CD4-positive, CD25-positive, alpha-beta regulatory T cell (primary cell): ENCODE measurements around the gene HRNR. TPM values are rescaled to one million over a fixed set of nuclear protein-coding genes. Genes with fewer than 3 reads are reported as not detected.

Experiments
- ATAC-seq, 2 donors: fragments of 150-1000 bp; cut with Tn5 transposase; one replicate each; pipeline ENCODE4 v1.10.0; 2021; ENCODE audit warnings: low read depth in 2 of 2, moderate number of reproducible peaks in 2 of 2, moderate library complexity in 1 of 2
- DNase-seq, 3 donors: peaks; one replicate each; pipeline versions ENCODE4 v3.0.0 to v3.0.0-alpha.2; 2012 to 2022; ENCODE audit warnings: mixed read lengths in 1 of 3
- H3K27ac ChIP-seq: one replicate; pipeline ENCODE4 v1.7.0; 2013; ENCODE audit warnings: mild to moderate bottlenecking, low read length; ENCODE audit not compliant: insufficient read depth, poor library complexity, severe bottlenecking
- H3K27me3 ChIP-seq: one replicate; pipeline ENCODE4 v1.7.0; 2013; ENCODE audit warnings: low read length; ENCODE audit not compliant: control insufficient read depth, insufficient read depth
- H3K36me3 ChIP-seq: one replicate; pipeline ENCODE4 v1.7.0; 2013; ENCODE audit warnings: mild to moderate bottlenecking, low read length, moderate library complexity; ENCODE audit not compliant: control insufficient read depth, insufficient read depth
- H3K4me1 ChIP-seq: 2 replicates; pipeline ENCODE4 v1.7.0; 2013; ENCODE audit warnings: mild to moderate bottlenecking, low read length; ENCODE audit not compliant: insufficient read depth, control insufficient read depth, poor library complexity, severe bottlenecking
- H3K4me3 ChIP-seq: one replicate; pipeline ENCODE4 v1.7.0; 2013; ENCODE audit warnings: low read depth, mild to moderate bottlenecking, low read length, moderate library complexity
- H3K9me3 ChIP-seq, 2 experiments: 1 replicate in 1 of 2; 2 replicates in 1 of 2; pipeline ENCODE4 v1.7.0; 2013; ENCODE audit warnings: low read length in 2 of 2, mild to moderate bottlenecking in 1 of 2, moderate library complexity in 1 of 2; ENCODE audit not compliant: control insufficient read depth in 2 of 2
- H3K27ac Mint-ChIP-seq, 3 donors: one replicate each; pipeline ENCODE4 v1.8.0; 2020 to 2022; ENCODE audit warnings: mild to moderate bottlenecking in 3 of 3, mixed read lengths in 3 of 3, moderate library complexity in 2 of 3
- H3K27me3 Mint-ChIP-seq: one replicate; pipeline ENCODE4 v1.8.0; 2022; ENCODE audit warnings: mild to moderate bottlenecking, mixed read lengths
- H3K36me3 Mint-ChIP-seq: one replicate; pipeline ENCODE4 v1.8.0; 2020; ENCODE audit warnings: mixed read lengths
- H3K4me1 Mint-ChIP-seq, 4 donors: one replicate each; pipeline ENCODE4 v1.8.0; 2020 to 2022; ENCODE audit warnings: mixed read lengths in 4 of 4, mild to moderate bottlenecking in 1 of 4
- H3K4me3 Mint-ChIP-seq, 4 donors: one replicate each; pipeline ENCODE4 v1.8.0; 2020 to 2022; ENCODE audit warnings: mild to moderate bottlenecking in 4 of 4, mixed read lengths in 4 of 4, moderate library complexity in 3 of 4
- H3K9me3 Mint-ChIP-seq, 7 donors: one replicate each; pipeline ENCODE4 v1.8.0; 2020 to 2022; ENCODE audit warnings: mixed read lengths in 7 of 7, mild to moderate bottlenecking in 3 of 7, moderate library complexity in 2 of 7
- polyA plus RNA-seq, 4 donors: library from polyadenylated mRNA; unstranded; fragments of 300-500 nt; fragmentation: Illumina TruSeq; gene quantifications; one replicate each; pipeline ENCODE4 v1.2.3, GENCODE V29; 2021
- total RNA-seq: library from RNA; stranded (reverse); gene quantifications from one replicate; pipeline ENCODE4 v1.2.3, GENCODE V29; 2022

The HRNR gene
- total and polyA plus RNA-seq, 5 donors from 2014 or later: not detected

GRCh38 chr1:152186556-152187285 lies 37.3 kb downstream of the HRNR start:
- H3K4me1 Mint-ChIP-seq: peaks cover 6 to 12% (median 7%) of the 10 kb centered on the region in 4 donors
- peaks cover 9% of the 10 kb centered on the region for H3K4me1 ChIP-seq
- no peaks in the 10 kb centered on the region for H3K36me3 Mint-ChIP-seq
- no peak overlapping the region for H3K27ac ChIP-seq
- ATAC-seq: no peak
- no peaks in the 10 kb centered on the region for H3K36me3 ChIP-seq
- H3K27me3 ChIP-seq: peaks cover 13% of the 10 kb centered on the region
- no peaks in the 10 kb centered on the region for H3K9me3 ChIP-seq
- peak overlapping the region in 1 of 4 donors; percentile 8 for H3K4me3 Mint-ChIP-seq
- H3K27me3 Mint-ChIP-seq: peaks cover 29% of the 10 kb centered on the region
- no peak for DNase-seq
- H3K9me3 Mint-ChIP-seq: no peaks in the 10 kb centered on the region
- H3K4me3 ChIP-seq: no peak overlapping the region
- peak overlapping the region in 2 of 3 donors; percentile 52 to 60 for H3K27ac Mint-ChIP-seq

- H3K4me1 Mint-ChIP-seq: peaks cover 6 to 12% (median 7%) of the 10 kb centered on the region in 4 donors
- no peak overlapping the region for H3K4me3 Mint-ChIP-seq
- no peaks in the 10 kb centered on the region for H3K36me3 Mint-ChIP-seq
- DNase-seq (peak; percentile 25 to 56 (median 48)), ATAC-seq (peak; percentile 50 to 63)
- Histone ChIP-seq H3K27me3 (peaks cover 6% of the 10 kb centered on the region), H3K36me3 (no peaks in the 10 kb centered on the region), H3K9me3 (no peaks in the 10 kb centered on the region), H3K27ac (no peak overlapping the region), H3K4me3 (no peak overlapping the region), H3K4me1 (peaks cover 9% of the 10 kb centered on the region)
- H3K27ac Mint-ChIP-seq: peak overlapping the region in 1 of 3 donors; percentile 63
- H3K9me3 Mint-ChIP-seq: peaks cover 0 to under 1% (median 0%) of the 10 kb centered on the region in 7 donors
- peaks cover 20% of the 10 kb centered on the region for H3K27me3 Mint-ChIP-seq
Observed at GRCh38 chr1:152185544-152186391, 38.2 kb downstream of the HRNR start.

GRCh38 chr1:152182944-152183361 lies 41.0 kb downstream of the HRNR start:
- H3K36me3 Mint-ChIP-seq: no peaks in the 10 kb centered on the region
- ATAC-seq (no peak), DNase-seq (no peak)
- H3K27me3 ChIP-seq: peaks cover 6% of the 10 kb centered on the region
- H3K27ac Mint-ChIP-seq: no peak overlapping the region
- H3K27ac ChIP-seq: no peak overlapping the region
- H3K4me1 Mint-ChIP-seq: peaks cover 0 to 2% (median under 1%) of the 10 kb centered on the region in 4 donors
- no peaks in the 10 kb centered on the region for H3K4me1 ChIP-seq
- H3K36me3 ChIP-seq: no peaks in the 10 kb centered on the region
- H3K27me3 Mint-ChIP-seq: peaks cover 5% of the 10 kb centered on the region
- no peak overlapping the region for H3K4me3 Mint-ChIP-seq
- no peak overlapping the region for H3K4me3 ChIP-seq
- peaks cover 0 to 1% (median 0%) of the 10 kb centered on the region in 7 donors for H3K9me3 Mint-ChIP-seq
- no peaks in the 10 kb centered on the region for H3K9me3 ChIP-seq

- Mint-ChIP-seq H3K4me1 (peaks cover 0 to 2% (median under 1%) of the 10 kb centered on the region in 4 donors), H3K9me3 (peaks cover 0 to 1% (median 0%) of the 10 kb centered on the region in 7 donors), H3K27me3 (peaks cover 7% of the 10 kb centered on the region), H3K27ac (no peak overlapping the region), H3K4me3 (no peak overlapping the region), H3K36me3 (no peaks in the 10 kb centered on the region)
- Histone ChIP-seq H3K9me3 (no peaks in the 10 kb centered on the region), H3K27me3 (peaks cover 6% of the 10 kb centered on the region), H3K27ac (no peak overlapping the region), H3K36me3 (no peaks in the 10 kb centered on the region), H3K4me3 (no peak overlapping the region), H3K4me1 (no peaks in the 10 kb centered on the region)
- peak in 1 of 3 donors; percentile 36 for DNase-seq
- ATAC-seq: no peak
Observed at GRCh38 chr1:152182431-152182830, 41.6 kb downstream of the HRNR start.

- Histone ChIP-seq H3K36me3 (no peaks in the 10 kb centered on the region), H3K4me1 (no peaks in the 10 kb centered on the region), H3K27ac (no peak overlapping the region), H3K4me3 (no peak overlapping the region), H3K9me3 (no peaks in the 10 kb centered on the region), H3K27me3 (peaks cover 1% of the 10 kb centered on the region)
- no peak for DNase-seq
- H3K27ac Mint-ChIP-seq: no peak overlapping the region
- H3K27me3 Mint-ChIP-seq: peaks cover 25% of the 10 kb centered on the region
- ATAC-seq: no peak
- H3K9me3 Mint-ChIP-seq: peaks cover 0 to 1% (median 0%) of the 10 kb centered on the region in 7 donors
- H3K4me1 Mint-ChIP-seq: no peaks in the 10 kb centered on the region
- H3K36me3 Mint-ChIP-seq: no peaks in the 10 kb centered on the region
- no peak overlapping the region for H3K4me3 Mint-ChIP-seq
Observed at GRCh38 chr1:152179566-152179965, 44.4 kb downstream of the HRNR start.

- ATAC-seq (no peak), DNase-seq (no peak)
- no peaks in the 10 kb centered on the region for H3K4me1 ChIP-seq
- Mint-ChIP-seq H3K4me1 (peaks cover 5 to 8% (median 7%) of the 10 kb centered on the region in 4 donors), H3K9me3 (no peaks in the 10 kb centered on the region), H3K27ac (no peak overlapping the region), H3K4me3 (no peak overlapping the region), H3K36me3 (no peaks in the 10 kb centered on the region), H3K27me3 (peaks cover 13% of the 10 kb centered on the region)
- H3K27me3 ChIP-seq: peaks cover 1% of the 10 kb centered on the region
- H3K9me3 ChIP-seq: no peaks in the 10 kb centered on the region
- no peaks in the 10 kb centered on the region for H3K36me3 ChIP-seq
- no peak overlapping the region for H3K27ac ChIP-seq
- no peak overlapping the region for H3K4me3 ChIP-seq
Observed at GRCh38 chr1:152170287-152170905, 53.6 kb downstream of the HRNR start.

- Mint-ChIP-seq H3K4me3 (no peak overlapping the region), H3K27me3 (peaks cover 5% of the 10 kb centered on the region), H3K27ac (no peak overlapping the region), H3K4me1 (peaks cover 5 to 8% (median 7%) of the 10 kb centered on the region in 4 donors), H3K9me3 (no peaks in the 10 kb centered on the region), H3K36me3 (no peaks in the 10 kb centered on the region)
- Histone ChIP-seq H3K27ac (no peak overlapping the region), H3K4me1 (no peaks in the 10 kb centered on the region), H3K27me3 (peaks cover 1% of the 10 kb centered on the region), H3K36me3 (no peaks in the 10 kb centered on the region), H3K4me3 (no peak overlapping the region), H3K9me3 (no peaks in the 10 kb centered on the region)
- DNase-seq (no peak), ATAC-seq (no peak)
Observed at GRCh38 chr1:152169366-152170025, 54.5 kb downstream of the HRNR start.
